ENCODE measurements around the gene RAD51D. TPM values are rescaled to one million over a fixed set of nuclear protein-coding genes. Genes with fewer than 3 reads are reported as not detected.

RAD51D gene
- total RNA-seq, 3 donors from 2014 or later, result 9.1 to 14.4 (median 11.6) TPM

DNA sequence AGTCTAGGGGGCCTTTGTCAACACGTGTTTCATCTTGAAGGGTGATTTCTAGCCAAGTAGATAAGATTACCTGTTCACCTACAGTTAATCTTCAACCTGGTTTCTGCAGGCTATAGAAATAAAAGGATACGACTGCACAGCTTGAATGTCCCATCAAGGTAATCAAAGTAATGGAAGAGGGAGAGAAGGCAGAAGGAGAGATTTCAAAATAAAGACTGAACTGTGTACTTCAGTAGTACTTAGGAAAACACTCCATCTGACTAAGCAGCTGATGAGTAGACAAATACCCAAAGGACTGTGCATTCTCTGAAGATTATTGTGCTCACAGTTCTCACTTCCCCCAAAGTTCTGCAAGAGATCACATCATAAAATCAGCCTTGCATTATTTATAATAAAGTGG lies 50.3 kb downstream of the RAD51D start:
- TF ChIP-seq, protein P1, sequence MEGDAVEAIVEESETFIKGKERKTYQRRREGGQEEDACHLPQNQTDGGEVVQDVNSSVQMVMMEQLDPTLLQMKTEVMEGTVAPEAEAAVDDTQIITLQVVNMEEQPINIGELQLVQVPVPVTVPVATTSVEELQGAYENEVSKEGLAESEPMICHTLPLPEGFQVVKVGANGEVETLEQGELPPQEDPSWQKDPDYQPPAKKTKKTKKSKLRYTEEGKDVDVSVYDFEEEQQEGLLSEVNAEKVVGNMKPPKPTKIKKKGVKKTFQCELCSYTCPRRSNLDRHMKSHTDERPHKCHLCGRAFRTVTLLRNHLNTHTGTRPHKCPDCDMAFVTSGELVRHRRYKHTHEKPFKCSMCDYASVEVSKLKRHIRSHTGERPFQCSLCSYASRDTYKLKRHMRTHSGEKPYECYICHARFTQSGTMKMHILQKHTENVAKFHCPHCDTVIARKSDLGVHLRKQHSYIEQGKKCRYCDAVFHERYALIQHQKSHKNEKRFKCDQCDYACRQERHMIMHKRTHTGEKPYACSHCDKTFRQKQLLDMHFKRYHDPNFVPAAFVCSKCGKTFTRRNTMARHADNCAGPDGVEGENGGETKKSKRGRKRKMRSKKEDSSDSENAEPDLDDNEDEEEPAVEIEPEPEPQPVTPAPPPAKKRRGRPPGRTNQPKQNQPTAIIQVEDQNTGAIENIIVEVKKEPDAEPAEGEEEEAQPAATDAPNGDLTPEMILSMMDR (IDR thresholded peaks at IDR 0.05), result no peak
- intact Hi-C loops (cut with DNase I, micrococcal nuclease), result no loop called here
- Histone ChIP-seq H3K4me1 (ENCODE audit: low read depth) (peaks cover 12% of the 10 kb centered on the region), H3K36me3 (ENCODE audit: low read depth) (no peaks in the 10 kb centered on the region), H3K9me3 (no peaks in the 10 kb centered on the region), H3K4me3 (no peak overlapping the region)
- peak; percentile 26 for ATAC-seq
- no peak for DNase-seq

DNA sequence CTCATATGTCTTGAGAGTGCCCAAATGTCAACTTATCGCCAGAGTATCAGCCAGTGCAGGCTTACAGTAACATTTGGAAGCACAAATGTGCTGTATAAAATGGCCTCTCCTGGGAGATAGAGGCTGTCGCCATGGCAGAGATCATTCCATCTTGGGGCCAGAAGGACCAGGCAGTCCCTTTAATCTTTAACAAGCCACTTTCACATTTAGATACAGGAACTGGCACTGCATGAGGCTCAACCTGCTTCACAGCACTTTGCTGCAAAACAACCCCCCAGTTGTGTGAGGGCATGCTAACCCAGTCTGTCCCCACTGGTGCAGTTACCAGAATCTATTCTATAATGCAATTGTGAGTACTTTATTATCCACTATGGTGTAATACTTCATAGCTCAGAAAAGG lies 51.4 kb downstream of the RAD51D start:
- H3K36me3 ChIP-seq (ENCODE audit: low read depth), result no peaks in the 10 kb centered on the region
- DNase-seq, result no peak
- H3K4me1 ChIP-seq (ENCODE audit: low read depth), result peaks cover 13% of the 10 kb centered on the region
- intact Hi-C loops (cut with DNase I, micrococcal nuclease), result no loop called here
- no peak overlapping the region for H3K4me3 ChIP-seq
- ATAC-seq, result no peak
- H3K9me3 ChIP-seq, result no peaks in the 10 kb centered on the region
- TF ChIP-seq, protein P1 (IDR thresholded peaks at IDR 0.05), result no peak

DNA sequence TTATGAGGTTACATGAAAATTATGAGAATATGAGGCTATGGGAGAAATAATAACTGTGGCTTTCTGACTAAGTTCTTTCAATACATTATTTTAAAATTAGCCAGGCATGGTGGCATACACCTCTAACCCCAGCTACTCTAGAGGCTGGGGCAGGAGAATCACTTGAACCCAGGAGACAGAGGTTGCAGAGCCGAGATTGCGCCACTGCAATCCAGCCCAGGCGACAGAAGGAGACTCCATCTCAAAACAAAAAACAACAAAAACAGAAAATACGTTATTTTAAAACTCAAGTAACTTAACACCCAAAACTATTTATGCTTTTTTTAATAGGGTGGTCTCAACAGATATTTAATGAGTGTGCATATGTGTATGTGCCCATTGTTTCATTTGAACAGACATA lies 53.8 kb downstream of the RAD51D start:
- intact Hi-C loops (cut with DNase I, micrococcal nuclease), result no loop called here
- Histone ChIP-seq H3K9me3 (no peaks in the 10 kb centered on the region), H3K4me3 (no peak overlapping the region), H3K36me3 (ENCODE audit: low read depth) (no peaks in the 10 kb centered on the region), H3K4me1 (ENCODE audit: low read depth) (peaks cover 13% of the 10 kb centered on the region)
- TF ChIP-seq, protein P1 (IDR thresholded peaks at IDR 0.05), result no peak
- DNase-seq, result no peak
- no peak for ATAC-seq

- H3K4me1 ChIP-seq (ENCODE audit: low read depth), result peaks cover 13% of the 10 kb centered on the region
- no peaks in the 10 kb centered on the region for H3K36me3 ChIP-seq (ENCODE audit: low read depth)
- no peak for DNase-seq
- TF ChIP-seq, protein P1 (IDR thresholded peaks at IDR 0.05), result no peak
- intact Hi-C loops (cut with DNase I, micrococcal nuclease), result no loop called here
- no peaks in the 10 kb centered on the region for H3K9me3 ChIP-seq
- no peak for ATAC-seq
- H3K4me3 ChIP-seq, result no peak overlapping the region
Measured at GRCh38 chr17:35064516-35065215, 55.0 kb downstream of the RAD51D start.

- peaks cover 13% of the 10 kb centered on the region for H3K4me1 ChIP-seq (ENCODE audit: low read depth)
- no peaks in the 10 kb centered on the region for H3K36me3 ChIP-seq (ENCODE audit: low read depth)
- DNase-seq (peak; percentile 75 to 90 (median 85)), ATAC-seq (peak; percentile 99)
- TF ChIP-seq, protein P1 (IDR thresholded peaks at IDR 0.05), result no peak
- no peak within 1 kb of the TSS for H3K4me3 ChIP-seq
- no peaks in the 10 kb centered on the region for H3K9me3 ChIP-seq
- intact Hi-C loops (cut with DNase I, micrococcal nuclease), result no loop called here
Measured at GRCh38 chr17:35063514-35064223, 56.0 kb downstream of the RAD51D start, which contains the start of gene RFFL. TSS of gene RFFL (minus strand) at chr17:35063707. CDS start at chr17:35026553, 37,154 bp downstream.
